Neural progenitor cell (in vitro differentiated cells): ENCODE data around the gene REX1BD. TPM values are rescaled to one million over a fixed set of nuclear protein-coding genes. Genes with fewer than 3 reads are reported as not detected.

Experiments used
- DNase-seq: peaks from one replicate; pipeline ENCODE4 v3.0.0-alpha.2; 2016; ENCODE audit warnings: low spot score
- H2AFZ ChIP-seq: fragments of 200-600 bp; sonication (generic); replicated peaks from 2 replicates; pipeline ENCODE4 v1.6.1; 2016; ENCODE audit warnings: antibody characterized with exemption
- H3F3A ChIP-seq: fragments of 200-600 bp; sonication (generic); 2 replicates; pipeline ENCODE4 v1.6.1; 2016; ENCODE audit warnings: antibody characterized with exemption, low read depth
- H3K27ac ChIP-seq: fragments of 200-600 bp; sonication (generic); 2 replicates; pipeline ENCODE4 v1.5.1; 2016; ENCODE audit warnings: mild to moderate bottlenecking
- H3K27me3 ChIP-seq: fragments of 200-600 bp; sonication (generic); 2 replicates; pipeline ENCODE4 v1.6.1; 2016; ENCODE audit warnings: mild to moderate bottlenecking, moderate library complexity
- H3K36me3 ChIP-seq: fragments of 200-600 bp; sonication (generic); 2 replicates; pipeline ENCODE4 v1.5.1; 2016
- H3K4me1 ChIP-seq: fragments of 200-600 bp; sonication (generic); 2 replicates; pipeline ENCODE4 v1.6.1; 2016; ENCODE audit warnings: mixed run types
- H3K4me2 ChIP-seq: fragments of 200-600 bp; sonication (generic); 2 replicates; pipeline ENCODE4 v1.6.1; 2016
- H3K4me3 ChIP-seq: fragments of 200-600 bp; sonication (generic); 2 replicates; pipeline ENCODE4 v1.5.1; 2016
- H3K79me2 ChIP-seq: fragments of 200-600 bp; sonication (generic); 2 replicates; pipeline ENCODE4 v1.6.1; 2016; ENCODE audit warnings: low read depth
- H3K9ac ChIP-seq: fragments of 200-600 bp; sonication (generic); 2 replicates; pipeline ENCODE4 v1.6.1; 2016
- H3K9me3 ChIP-seq: fragments of 200-600 bp; sonication (generic); 2 replicates; pipeline ENCODE4 v1.5.1; 2016; ENCODE audit warnings: low read depth
- H4K20me1 ChIP-seq: fragments of 200-600 bp; sonication (generic); 2 replicates; pipeline ENCODE4 v1.6.1; 2016; ENCODE audit warnings: low read depth
- H3K27ac Mint-ChIP-seq: 3 replicates; pipeline ENCODE4 v1.8.0; 2021; ENCODE audit warnings: mixed read lengths
- H3K27me3 Mint-ChIP-seq: 2 replicates; pipeline ENCODE4 v1.8.0; 2022; ENCODE audit warnings: low read depth, mild to moderate bottlenecking, inconsistent platforms, moderate library complexity, mixed read lengths; ENCODE audit not compliant: insufficient read depth
- H3K36me3 Mint-ChIP-seq: 3 replicates; pipeline ENCODE4 v1.8.0; 2021; ENCODE audit warnings: mixed read lengths
- H3K4me1 Mint-ChIP-seq: 3 replicates; pipeline ENCODE4 v1.8.0; 2021; ENCODE audit warnings: mixed read lengths
- H3K4me3 Mint-ChIP-seq: 3 replicates; pipeline ENCODE4 v1.8.0; 2021; ENCODE audit warnings: mild to moderate bottlenecking, moderate library complexity, mixed read lengths
- H3K9me3 Mint-ChIP-seq: 3 replicates; pipeline ENCODE4 v1.8.0; 2020; ENCODE audit warnings: mixed read lengths
- EZH2 ChIP-seq: fragments of 200-600 bp; sonication (generic); IDR thresholded peaks from 2 replicates; pipeline ENCODE4 v1.6.1; 2017; ENCODE audit warnings: antibody characterized with exemption, mild to moderate bottlenecking, moderate library complexity
- EZH2phosphoT487 ChIP-seq: fragments of 200-600 bp; sonication (generic); IDR thresholded peaks from 2 replicates; pipeline ENCODE4 v1.6.1; 2017; ENCODE audit warnings: antibody characterized with exemption
- total RNA-seq: library from RNA; depleted of rRNA; stranded (reverse); fragments of >200 nt; gene quantifications from 2 replicates; pipeline ENCODE4 v1.2.3, GENCODE V29; 2015; ENCODE audit warnings: low replicate concordance
- TF ChIP-seq, protein P1 (sequence below): fragments of 200-600 bp; sonication (generic); IDR thresholded peaks from 2 replicates; pipeline ENCODE4 v1.5.1; 2017; ENCODE audit warnings: antibody characterized with exemption, mild to moderate bottlenecking

Gene REX1BD
- total RNA-seq, 1 donor from 2014 or later: 41.7 TPM

DNA sequence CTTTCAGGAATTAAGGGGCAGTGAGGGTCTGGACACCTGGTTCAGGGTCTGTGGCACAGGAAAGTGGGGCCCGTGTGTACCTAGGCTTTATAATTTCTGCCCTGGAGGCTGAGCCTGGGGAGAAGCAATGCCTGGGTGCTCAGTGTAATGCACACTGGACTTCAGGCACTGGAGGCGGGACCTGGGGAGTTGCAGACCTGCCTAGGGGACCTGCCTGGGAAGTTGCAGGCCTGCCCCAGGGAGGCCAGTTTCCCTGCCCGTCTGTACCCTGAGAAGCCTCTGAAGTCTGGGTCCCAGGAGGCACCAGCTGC lies 21.6 kb downstream of the REX1BD start:
- DNase-seq: peak; percentile 40
- H4K20me1 ChIP-seq: peaks cover 68% of the 10 kb centered on the region
- Mint-ChIP-seq H3K9me3 (peaks cover 6% of the 10 kb centered on the region), H3K27me3 (peaks cover 68% of the 10 kb centered on the region), H3K4me1 (peaks cover 22% of the 10 kb centered on the region), H3K36me3 (peaks cover 2% of the 10 kb centered on the region), H3K27ac (no peak overlapping the region), H3K4me3 (no peak overlapping the region)
- H2AFZ ChIP-seq: no peak overlapping the region
- H3K4me1 ChIP-seq: peaks cover 44% of the 10 kb centered on the region
- H3F3A ChIP-seq: peaks cover 44% of the 10 kb centered on the region
- H3K27me3 ChIP-seq: peaks cover 98% of the 10 kb centered on the region
- no peak overlapping the region for H3K27ac ChIP-seq
- H3K4me2 ChIP-seq: peak overlapping the region; percentile 90
- H3K4me3 ChIP-seq: peak overlapping the region; percentile 57
- no peaks in the 10 kb centered on the region for H3K36me3 ChIP-seq
- no peak overlapping the region for H3K9ac ChIP-seq
- no peak for TF ChIP-seq EZH2
- no peak for TF ChIP-seq EZH2phosphoT487
- TF ChIP-seq, protein P1, sequence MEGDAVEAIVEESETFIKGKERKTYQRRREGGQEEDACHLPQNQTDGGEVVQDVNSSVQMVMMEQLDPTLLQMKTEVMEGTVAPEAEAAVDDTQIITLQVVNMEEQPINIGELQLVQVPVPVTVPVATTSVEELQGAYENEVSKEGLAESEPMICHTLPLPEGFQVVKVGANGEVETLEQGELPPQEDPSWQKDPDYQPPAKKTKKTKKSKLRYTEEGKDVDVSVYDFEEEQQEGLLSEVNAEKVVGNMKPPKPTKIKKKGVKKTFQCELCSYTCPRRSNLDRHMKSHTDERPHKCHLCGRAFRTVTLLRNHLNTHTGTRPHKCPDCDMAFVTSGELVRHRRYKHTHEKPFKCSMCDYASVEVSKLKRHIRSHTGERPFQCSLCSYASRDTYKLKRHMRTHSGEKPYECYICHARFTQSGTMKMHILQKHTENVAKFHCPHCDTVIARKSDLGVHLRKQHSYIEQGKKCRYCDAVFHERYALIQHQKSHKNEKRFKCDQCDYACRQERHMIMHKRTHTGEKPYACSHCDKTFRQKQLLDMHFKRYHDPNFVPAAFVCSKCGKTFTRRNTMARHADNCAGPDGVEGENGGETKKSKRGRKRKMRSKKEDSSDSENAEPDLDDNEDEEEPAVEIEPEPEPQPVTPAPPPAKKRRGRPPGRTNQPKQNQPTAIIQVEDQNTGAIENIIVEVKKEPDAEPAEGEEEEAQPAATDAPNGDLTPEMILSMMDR: no peak
- no peaks in the 10 kb centered on the region for H3K79me2 ChIP-seq
- H3K9me3 ChIP-seq: no peaks in the 10 kb centered on the region

DNA sequence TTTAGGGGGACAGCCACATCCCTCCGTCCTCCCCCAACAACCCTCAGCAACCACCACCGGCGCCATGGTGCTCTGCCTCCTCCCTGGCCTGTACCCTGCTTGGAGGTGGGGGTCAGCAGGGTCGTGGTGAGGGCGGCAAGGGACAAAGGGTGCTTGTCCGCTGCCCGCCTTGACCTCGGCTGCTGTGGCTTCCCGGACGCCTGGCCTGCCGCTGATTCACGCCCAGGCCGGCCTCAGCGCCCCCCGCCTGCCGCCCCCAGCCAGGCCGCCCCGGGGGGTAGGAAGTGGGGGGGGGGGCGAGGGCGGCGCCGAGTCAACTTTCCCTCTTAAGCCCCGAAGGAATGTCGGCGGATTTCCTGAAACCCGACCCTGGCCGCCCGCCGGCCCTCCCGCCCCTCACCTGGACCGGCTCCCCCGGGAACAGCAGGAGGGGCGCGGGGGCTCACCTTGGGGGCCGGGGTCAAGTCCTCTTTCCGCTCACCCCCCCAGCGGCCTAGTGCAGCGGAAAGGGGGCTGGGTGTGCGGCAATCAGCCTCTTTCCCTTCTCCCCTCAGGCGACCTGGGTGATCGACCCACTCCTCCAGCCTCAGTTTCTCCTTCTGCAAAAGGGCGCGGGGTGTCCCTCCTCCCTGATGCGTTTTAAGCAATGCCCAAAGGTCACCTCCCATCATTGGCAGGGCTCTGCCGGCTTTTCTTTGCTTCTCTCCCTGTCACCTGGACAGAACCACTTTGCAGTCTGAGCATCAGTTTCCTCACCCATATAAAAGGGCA lies 22.1 kb downstream of the REX1BD start:
- H3K4me3 Mint-ChIP-seq: peak overlapping the region; percentile 81
- Histone ChIP-seq H3F3A (peaks cover 42% of the 10 kb centered on the region), H3K4me1 (peaks cover 44% of the 10 kb centered on the region), H3K27me3 (peaks cover 98% of the 10 kb centered on the region), H3K4me2 (peak overlapping the region; percentile 90), H3K79me2 (no peaks in the 10 kb centered on the region), H3K27ac (no peak overlapping the region), H4K20me1 (peaks cover 62% of the 10 kb centered on the region), H3K36me3 (no peaks in the 10 kb centered on the region), H3K4me3 (peak overlapping the region; percentile 57), H3K9me3 (no peaks in the 10 kb centered on the region), H2AFZ (no peak overlapping the region), H3K9ac (no peak overlapping the region)
- peaks cover 65% of the 10 kb centered on the region for H3K27me3 Mint-ChIP-seq
- peaks cover 18% of the 10 kb centered on the region for H3K4me1 Mint-ChIP-seq
- H3K9me3 Mint-ChIP-seq: peaks cover 4% of the 10 kb centered on the region
- no peak overlapping the region for H3K27ac Mint-ChIP-seq
- peak; percentile 70 for DNase-seq
- no peaks in the 10 kb centered on the region for H3K36me3 Mint-ChIP-seq
- TF ChIP-seq EZH2 (peak; percentile 96), EZH2phosphoT487 (peak; percentile 79)
- TF ChIP-seq, protein P1: no peak

- Histone ChIP-seq H3K79me2 (no peaks in the 10 kb centered on the region), H3K36me3 (no peaks in the 10 kb centered on the region), H3K4me2 (peak overlapping the region; percentile 90), H3K4me3 (peak overlapping the region; percentile 57), H2AFZ (no peak overlapping the region), H3K9ac (no peak overlapping the region), H3K27ac (no peak overlapping the region), H3K4me1 (peaks cover 40% of the 10 kb centered on the region), H4K20me1 (peaks cover 56% of the 10 kb centered on the region), H3K9me3 (no peaks in the 10 kb centered on the region), H3K27me3 (peaks cover 98% of the 10 kb centered on the region), H3F3A (peaks cover 42% of the 10 kb centered on the region)
- TF ChIP-seq EZH2 (peak; percentile 91), EZH2phosphoT487 (peak; percentile 69)
- TF ChIP-seq, protein P1: no peak
- H3K27me3 Mint-ChIP-seq: peaks cover 71% of the 10 kb centered on the region
- peaks cover 4% of the 10 kb centered on the region for H3K9me3 Mint-ChIP-seq
- no peaks in the 10 kb centered on the region for H3K36me3 Mint-ChIP-seq
- H3K4me1 Mint-ChIP-seq: peaks cover 18% of the 10 kb centered on the region
- DNase-seq: peak; percentile 78
- H3K4me3 Mint-ChIP-seq: peak overlapping the region; percentile 82
- no peak overlapping the region for H3K27ac Mint-ChIP-seq
These were observed 22.9 kb downstream of the REX1BD start for GRCh38 chr19:18611327-18612050.
